GM23248 (cell line): ENCODE measurements around the gene IQCK.

ENCODE experiments used
- EZH2 ChIP-seq: fragments of 200-600 bp; sonication (generic); IDR thresholded peaks from 2 replicates; pipeline ENCODE4 v1.6.1; 2018; ENCODE audit warnings: antibody characterized with exemption, mild to moderate bottlenecking; ENCODE audit not compliant: insufficient read depth, poor library complexity, severe bottlenecking
- EZH2phosphoT487 ChIP-seq: fragments of 200-600 bp; sonication (generic); IDR thresholded peaks from 2 replicates; pipeline ENCODE4 v1.6.1; 2018; ENCODE audit warnings: antibody characterized with exemption, moderate library complexity, mild to moderate bottlenecking, low read depth; ENCODE audit not compliant: insufficient read depth

DNA sequence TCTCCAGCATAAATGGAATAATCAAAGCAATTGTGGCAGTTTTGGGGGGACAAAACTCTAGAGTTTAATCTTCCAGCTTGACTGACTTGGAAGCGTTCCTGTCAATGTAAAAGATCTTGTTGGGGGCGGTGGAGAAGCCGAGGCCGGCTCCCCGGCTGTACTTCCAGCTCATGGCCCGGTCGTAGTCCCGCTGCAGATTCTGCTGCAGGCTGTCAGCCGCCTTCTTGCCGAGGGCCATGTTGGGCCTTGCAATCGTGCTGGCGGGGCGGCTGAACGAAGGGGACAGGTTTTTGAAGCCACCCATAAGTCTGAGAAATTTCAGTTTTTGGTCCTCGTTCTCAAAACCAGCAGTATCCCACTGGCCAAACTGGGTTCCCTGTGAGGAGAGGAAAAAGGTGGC lies 11.2 kb upstream of the IQCK start:
- TF ChIP-seq EZH2phosphoT487 (no peak), EZH2 (no peak)
